GM18517 (cell line): ENCODE results near the gene SLC15A3.
"Not testable (repeated sequence)": the region's sequence is repeated elsewhere in the genome, so short reads cannot be mapped to it uniquely, and the experiment has no call there.

Experiments used
- ATAC-seq: cut with Tn5 transposase; IDR thresholded peaks from one replicate; pipeline ENCODE4 v1.9.1; 2021; ENCODE audit warnings: mild to moderate bottlenecking, moderate library complexity; ENCODE audit not compliant: unreplicated experiment

Gene SLC15A3

DNA sequence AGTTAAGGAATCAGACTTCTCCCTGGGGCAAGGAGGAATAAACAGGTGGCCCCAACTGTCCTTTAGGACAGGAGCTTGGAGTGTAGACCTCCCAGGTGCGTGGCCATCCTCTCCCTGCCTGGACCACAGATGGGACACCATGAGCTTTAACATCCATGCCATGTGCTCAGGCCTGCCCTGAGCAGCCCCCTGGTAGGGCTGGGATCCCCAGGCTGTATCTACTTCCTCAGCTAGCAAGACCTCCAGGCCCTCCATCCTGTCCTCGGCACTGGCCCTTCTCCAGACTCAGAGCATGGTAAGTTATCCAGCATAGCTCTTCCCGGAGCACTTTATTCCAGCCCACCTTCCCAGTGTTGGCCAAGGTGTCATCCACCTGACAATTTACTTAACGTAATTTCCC, 25.2 kb upstream of the SLC15A3 start:
- ATAC-seq, result no peak

DNA sequence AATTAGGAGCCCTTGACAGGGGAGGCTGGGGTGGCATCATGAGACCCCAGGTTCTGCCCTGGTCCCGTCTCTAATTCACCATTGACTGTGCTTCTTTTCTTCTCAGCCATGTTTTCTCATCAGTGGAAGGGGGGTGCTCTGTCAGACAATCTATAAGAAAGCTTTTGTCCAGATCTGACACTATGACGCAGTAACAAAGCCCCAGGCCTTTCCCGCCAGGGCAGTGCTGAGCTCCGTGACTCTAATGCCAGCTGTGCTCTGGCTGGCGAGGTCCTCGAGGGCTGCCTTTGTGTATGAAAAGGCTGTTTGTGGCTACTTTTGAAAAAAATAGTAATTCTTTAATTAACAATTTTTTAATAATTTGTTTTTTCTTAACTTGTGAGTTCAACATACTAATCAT, 22.8 kb upstream of the SLC15A3 start:
- ATAC-seq, result no peak

DNA sequence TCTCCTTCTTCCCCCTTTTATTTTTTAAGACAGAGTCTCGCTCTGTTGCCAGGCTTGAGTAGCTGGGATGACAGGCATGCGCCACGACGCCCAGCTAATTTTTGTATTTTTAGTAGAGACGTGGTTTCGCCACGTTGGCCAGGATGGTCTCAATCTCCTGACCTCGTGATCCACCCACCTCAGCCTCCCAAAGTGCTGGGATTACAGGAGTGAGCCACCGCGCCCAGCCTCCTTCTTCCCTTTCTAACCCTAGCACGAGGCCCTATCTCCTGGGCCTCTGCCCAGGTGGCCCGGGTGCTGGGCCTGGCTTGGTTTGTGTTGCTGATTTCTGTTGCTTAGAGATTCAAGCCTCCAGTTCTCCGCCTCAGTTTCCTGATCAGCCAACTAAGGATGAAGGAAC, 22.3 kb upstream of the SLC15A3 start:
- ATAC-seq, result not testable (repeated sequence)

DNA sequence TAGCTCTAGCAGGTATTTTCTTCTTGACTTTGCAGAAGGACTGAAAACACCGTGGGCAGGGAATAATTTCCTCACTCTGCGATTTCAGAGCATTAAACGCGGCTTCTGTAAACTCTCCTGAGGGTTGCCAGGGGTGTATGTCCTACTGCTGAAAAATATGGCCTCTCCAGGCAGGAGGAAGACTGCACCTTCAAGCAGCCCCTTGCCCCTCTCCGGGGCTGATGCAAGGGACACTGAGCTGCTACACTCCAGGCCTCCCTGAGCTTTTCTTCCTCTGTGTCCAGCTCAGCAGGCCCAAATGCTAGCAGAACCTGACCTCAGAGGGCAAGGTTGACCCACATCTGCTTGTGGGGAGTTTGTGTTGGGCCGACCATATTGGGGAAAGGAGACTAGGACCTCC, 21.7 kb upstream of the SLC15A3 start:
- ATAC-seq, result no peak

DNA sequence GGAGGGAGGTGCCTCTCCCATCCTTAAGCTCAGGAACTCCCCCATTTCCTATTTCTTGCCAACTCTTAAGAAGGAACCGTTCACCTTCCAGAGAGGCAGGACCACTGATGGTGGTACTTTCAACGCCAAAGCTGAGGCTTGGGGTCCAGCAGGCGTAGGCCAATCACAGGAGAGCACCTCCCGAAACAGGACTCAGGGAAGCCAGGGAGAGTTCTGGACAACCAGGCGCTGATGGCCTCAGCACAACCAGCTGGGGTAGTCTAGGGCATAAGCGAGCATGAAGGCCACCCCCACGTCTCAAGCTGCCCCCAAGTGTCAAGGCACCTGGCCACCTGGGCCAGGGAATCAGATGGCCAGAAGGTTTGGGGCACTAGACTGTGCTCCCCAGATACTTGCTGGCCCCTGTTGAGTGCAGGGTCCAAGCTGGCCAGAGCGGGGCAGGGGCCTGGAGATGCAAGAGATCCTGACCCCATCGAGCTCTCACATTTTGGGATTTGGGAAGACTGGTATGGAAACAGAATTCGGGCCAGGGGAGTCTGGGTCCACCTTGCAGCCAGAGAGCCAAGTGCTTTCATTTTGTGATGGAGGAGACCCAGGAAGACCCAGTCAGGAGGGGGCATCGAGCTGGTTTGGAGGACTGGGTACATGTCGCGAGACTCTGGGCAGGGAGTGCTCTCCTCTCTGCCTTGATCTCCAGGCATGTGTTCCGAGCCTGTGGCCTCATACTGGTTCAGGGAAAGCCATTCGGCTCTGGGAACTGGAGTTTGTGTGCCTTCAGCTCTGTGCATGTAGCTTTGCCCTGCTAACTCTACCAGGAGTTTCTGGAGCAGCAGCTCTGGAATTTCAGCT, 20.4 kb upstream of the SLC15A3 start:
- ATAC-seq, result no peak

DNA sequence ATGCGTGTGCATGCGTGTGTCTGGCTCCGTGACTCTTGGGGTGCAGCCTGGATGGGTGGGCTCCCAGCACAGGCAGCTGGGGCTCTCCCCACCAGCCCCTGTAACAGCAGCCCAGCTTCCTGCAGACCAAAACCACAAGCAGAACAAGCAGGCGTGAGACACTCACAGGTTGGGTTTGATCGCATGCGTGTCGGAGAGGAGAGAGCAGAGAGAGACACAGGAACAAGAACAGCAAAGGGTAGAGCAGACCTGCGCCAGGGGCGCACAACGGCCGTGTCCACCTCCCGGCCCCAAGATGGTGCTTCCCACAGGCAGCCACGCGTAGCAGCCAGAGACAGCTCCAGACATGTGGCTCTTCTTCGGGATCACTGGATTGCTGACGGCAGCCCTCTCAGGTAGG, 19.5 kb upstream of the SLC15A3 start, which contains the start of gene CD6:
CD6 (plus strand) TSS at position 161 of the 400 bp plus-strand sequence; CDS start at position 347, 186 bp downstream.
- no peak for ATAC-seq

DNA sequence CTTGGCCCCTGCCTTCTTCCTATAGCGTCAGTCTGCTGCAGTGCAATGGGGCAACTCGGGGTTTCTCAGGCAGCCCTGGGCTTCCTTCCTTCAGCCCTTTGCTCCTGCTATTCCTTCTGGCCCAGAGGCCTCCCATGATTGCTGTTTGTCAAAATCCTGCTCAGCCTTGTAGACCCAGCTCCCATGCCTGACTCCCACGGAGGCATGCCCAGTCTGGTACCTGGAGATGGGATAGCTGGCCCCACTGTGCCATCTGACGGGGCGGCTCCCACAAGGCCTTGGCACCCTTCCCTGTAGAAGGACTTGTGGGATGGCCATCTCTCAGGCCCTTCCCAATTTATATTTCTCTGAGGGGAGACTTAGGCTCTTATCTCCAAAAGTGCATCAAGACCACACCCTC, 18.9 kb upstream of the SLC15A3 start:
- ATAC-seq, result no peak

DNA sequence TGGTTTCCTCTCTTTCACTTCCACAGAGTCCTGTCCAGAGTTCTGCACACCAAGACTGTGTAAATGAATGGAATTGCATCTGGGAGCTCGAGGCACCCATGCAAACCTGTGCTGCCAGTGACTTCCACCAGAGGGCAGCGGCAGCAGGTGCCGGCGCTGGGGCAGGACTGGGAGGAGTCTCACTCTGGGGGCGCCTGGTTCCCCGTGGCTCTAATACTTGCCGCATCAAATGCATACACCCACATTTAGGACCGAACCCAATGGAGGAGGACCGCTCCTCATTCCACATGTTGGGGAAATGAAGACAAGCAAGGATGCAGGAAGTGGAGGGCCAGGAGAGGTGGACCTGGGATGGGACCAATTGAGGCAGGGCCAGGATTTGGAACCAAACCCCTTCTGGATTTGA, 18.4 kb upstream of the SLC15A3 start:
- ATAC-seq, result no peak

DNA sequence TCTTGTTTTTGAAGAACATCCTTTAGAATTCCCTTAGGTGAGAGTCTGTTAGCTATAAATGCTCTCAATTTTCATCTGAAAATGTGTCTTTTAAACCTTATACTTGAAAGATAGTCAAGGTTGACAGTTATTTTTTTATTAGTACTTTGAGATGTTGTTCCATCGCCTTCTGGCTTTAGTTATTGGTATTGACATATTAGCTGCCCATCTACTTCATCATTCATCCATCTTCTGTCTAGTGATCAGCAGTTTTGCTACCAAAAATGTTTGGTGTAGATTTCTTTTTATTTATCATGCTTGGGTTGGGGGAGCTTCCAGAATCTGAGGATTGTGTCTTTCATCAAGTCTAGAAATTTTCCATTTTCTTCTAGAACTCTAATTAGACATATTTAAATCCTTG, 16.2 kb upstream of the SLC15A3 start:
- ATAC-seq, result no peak

DNA sequence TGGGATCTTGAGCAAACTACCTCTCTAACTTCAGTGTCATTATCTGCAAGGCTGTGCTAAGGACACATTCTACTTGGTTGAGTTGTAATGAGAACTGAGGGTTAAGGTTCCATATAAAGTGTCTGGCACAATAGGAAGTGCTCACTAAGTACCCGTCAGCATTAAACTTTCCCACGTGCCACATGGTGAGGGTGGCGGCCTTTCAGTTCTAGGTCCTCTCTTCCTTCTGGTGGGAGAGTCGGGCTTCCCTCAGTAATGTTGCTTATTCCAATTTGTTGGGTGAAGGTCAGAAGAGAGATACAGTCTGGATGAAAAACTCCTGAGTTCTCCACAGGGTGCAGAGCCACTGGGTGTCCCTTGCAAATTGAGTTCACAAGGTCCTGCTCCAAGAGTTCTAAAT, 14.9 kb upstream of the SLC15A3 start:
- ATAC-seq, result no peak

DNA sequence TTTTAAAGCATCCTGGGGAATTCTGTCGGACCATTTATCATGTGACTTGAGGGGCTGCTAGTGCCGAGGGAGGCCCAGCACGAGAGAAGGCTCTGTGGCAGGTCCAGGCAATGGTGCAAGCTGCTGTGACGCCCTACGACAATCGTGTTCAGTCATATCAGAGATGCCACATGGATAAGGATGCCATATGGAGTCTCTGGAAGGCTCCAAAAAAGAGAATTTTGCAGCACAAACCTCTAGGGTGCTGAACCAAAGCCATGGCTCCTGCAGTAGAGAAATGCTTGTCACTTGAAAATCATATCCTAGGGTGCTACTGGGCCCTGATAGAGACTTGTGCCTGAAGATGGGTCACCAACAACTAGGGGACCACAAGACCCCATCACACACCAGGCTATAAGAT, 12.8 kb upstream of the SLC15A3 start:
- ATAC-seq, result no peak

DNA sequence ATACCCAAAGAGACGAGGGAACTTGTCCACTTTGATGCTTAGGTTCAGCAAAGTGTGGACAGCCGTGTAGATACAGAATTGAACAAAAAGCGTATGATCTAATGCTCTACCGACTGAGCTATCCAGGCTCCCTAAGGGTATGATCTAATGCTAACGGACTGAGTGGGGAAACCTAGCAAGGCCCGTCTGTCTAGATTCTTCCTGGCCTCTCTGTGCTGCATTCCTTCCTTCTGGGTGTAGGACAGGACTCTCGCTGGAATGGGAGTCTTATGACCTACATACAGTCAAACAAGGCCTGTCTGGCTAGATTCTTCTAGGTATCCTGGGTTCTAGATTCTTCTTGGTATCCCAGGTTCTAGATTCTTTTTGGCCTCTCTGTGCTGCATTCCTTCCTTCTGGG, 8.4 kb upstream of the SLC15A3 start:
- no peak for ATAC-seq

DNA sequence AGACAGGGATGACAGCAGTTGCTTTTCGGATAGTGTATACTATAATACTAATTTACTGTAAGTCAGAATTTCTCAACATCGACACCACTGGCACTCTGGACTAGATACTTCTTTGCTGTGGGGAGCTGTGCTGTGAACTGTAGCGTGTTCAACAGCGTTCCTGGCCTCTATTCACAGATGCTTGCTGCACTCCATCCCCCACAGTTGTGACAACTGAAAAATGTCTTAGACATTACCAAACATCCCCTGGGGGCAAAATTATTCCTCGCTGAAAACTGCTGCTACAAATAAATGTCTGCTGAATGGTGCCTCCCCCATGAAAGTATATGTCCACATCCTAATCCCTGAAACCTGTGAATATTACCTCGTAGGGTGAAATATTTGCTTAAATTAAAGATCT, 7.5 kb upstream of the SLC15A3 start:
- ATAC-seq, result no peak

DNA sequence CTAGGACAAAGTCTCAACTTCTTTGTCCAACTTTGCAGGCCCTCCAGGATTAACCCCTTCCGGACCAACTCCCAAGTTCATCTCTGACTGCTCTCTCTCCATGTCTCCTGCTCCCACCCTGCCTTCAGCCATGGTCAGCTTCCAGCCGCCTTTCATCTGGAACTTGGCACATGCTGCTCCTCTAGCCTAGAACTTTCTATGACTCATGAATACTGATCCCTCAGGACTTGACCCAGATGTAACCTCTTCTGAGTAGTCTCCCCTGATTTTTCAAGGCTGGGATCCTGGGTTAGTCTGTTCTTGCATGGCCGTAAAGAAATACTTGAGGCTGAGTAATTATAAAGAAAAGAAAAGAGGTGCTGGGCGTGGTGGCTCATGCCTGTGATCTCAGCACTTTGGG, 5.2 kb upstream of the SLC15A3 start:
- no peak for ATAC-seq

DNA sequence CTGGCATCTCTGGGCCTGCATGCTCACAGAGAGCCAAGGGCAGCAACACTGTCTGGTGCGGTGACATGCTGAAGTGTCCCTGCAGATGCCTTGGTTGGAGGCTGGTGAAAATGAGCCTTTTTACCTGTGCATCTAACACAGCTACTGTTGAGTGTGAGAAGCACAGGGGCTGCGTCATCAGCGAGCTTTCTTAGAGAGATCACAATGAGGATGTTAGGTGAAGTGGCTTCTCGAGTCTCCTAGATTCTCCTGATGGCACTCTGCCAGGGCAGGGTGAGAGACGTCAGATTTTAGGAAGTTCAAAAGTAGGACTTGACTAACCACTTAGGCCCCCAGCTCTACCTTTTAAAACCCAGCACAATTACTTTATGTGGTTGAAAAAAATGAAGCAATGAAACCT, 3.6 kb upstream of the SLC15A3 start:
- no peak for ATAC-seq

DNA sequence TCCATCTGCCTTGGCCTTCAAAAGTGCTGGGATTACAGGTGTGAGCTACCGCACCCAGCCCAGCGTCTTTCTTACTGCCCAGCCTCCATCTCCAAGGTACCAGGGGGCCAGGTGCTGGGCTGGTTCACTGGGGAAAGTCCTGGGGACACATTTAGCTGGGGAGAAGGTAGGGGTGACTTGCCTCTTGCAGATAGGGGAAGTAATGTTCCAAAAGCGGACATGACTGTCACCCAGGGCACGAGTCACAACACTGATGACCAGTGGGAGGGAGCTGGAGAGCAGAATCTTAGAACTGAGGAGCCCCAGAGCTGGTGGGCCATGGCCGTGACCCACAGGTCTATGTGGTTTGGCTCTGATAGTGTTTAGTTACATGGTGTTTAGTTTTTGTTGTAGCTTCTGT, 2.4 kb upstream of the SLC15A3 start:
- ATAC-seq, result no peak

DNA sequence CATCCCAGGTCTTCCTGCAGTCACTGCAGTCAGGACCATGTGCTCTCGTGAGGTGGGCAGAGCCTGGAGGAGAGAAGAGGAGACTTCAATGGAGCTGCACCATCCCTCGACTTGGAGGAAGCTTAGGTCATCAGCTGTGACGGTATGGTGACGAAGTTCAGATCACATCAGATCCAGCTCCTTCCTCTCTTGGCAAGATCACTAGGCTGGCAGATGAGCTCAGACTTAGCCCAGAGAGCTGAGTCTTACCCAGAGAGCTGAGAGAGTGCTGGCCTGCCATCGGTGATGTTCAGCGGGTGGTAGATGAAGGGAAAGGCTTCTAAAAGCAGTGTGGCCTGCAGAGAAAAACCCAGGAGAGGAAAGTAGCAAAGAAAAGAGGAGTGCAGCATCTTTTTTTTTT, 1.8 kb upstream of the SLC15A3 start:
- ATAC-seq, result no peak

DNA sequence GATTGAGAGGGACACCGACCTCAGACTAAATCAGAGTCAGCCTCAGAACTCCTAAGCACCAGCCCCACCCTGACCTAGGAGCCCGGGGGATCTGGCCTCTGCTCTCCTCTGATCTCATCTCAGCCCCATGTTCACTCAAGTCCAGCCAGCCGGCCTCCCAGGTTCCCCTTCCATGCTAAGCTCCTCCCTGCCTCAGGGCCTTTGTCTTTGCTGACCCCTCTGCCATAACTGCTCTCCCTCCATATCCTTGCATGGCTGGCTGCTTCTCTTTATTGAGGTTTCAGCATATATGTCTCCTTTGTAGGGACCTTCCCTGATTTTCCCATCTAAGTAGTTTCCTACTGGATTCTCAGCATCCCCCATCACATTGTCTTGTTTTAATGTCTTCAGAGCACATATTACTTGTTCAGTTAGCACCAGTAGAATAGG, 780 bp upstream of the SLC15A3 start:
- ATAC-seq, result no peak

DNA sequence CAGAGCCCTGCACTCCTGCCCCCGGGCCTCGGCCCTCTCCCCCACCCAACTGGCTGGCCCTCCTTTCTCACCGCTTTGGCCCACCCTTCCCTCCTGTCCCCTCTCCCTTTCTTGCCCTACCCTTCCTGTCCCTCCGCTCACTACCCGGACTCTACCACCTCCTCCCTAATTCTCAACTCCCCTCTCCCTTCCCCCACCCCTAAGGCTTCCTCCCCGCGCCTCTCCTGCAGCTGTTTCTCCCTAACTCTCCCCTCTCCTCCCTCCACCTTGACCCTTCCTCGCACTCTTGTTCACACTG, 421 bp downstream of the SLC15A3 start:
- no peak for ATAC-seq

DNA sequence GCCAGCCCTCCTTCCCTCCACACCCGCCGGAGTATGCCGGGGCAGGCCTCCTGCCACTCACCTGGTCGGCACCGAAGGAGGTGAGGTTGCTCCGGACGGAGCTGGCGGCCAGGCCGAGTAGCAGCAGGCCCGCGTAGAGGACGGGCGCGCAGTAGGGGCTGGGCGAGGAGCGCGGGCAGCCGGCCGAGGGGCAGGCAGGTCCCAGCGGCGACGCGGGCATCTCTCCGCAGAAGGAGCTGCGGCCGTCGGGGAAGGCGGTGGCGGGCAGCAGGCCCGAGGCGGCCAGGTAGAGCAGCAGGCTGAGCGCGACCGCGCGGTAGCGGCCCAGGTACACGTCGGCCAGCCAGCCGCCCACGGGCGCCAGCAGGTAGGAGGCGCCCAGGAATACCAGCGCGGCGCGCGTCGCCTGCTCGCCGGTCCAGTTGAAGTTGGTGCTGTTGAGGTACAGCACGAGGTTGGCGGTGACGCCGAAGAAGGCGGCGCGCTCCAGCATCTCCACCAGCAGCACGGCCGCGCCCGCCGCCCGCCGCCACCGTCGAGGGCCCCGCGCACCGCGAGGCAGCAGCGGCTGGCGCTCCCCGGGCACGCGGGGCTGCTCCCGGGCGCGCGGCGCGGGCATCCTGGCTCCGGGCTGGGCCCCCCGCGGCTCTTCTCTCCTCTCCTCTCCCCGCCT, 907 bp downstream of the SLC15A3 start:
- no peak for ATAC-seq

DNA sequence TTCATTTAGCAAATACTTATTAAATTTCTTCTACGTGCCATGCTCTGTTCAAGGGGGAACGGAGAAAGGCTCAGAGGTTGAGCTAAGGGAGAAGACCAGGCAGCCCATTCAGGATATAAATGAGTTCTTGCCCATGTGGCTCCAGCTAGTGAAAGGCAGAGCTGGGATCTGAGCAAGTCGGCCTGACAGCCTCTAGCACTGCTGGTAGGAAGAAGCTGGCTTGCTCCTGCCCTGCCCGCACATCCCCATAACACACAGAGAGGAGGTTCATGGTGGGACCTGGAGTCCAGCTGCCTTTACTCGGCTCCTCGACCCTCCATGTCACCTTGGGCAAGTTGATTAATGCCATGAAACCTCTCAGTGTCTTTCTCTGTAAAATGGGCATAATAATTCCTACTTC, 2.0 kb downstream of the SLC15A3 start:
- no peak for ATAC-seq

DNA sequence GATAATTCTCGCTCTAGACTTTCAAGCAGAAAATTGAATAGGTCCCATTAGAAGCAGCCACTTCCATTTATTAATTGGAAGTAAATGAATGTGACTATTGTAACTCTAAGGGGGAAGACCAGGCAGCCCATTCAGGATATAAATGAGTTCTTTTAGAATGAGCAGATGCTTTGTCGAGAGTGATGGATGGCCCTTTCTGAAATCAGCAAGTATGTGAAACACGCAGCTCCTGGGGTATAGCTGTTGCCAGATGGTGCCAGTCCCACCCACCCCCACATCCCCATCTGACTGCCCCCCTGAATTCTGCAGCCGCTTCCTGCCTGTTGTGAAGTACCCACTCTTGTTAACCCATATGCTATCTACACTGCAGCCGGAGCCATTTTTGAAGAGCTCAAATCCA, 3.7 kb downstream of the SLC15A3 start:
- ATAC-seq, result no peak

DNA sequence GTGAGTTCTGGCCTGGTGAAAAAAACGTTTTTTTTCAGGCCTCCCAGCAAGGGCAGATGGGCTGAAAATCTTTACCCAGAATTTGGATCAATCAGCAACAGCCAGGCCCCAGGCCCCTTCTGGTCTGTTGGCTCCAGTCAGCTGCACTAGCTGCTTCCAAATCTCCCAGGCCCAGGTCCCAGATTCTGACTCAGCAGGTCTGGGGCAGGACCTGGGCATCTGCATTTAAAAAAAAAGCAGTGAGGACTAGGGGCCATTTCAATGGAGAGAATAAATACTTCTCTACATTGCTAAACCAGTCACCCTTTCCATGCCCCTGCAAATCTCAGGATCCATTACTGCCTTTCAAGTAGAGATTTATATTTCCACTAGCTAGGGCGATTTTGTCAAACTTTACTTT, 4.3 kb downstream of the SLC15A3 start:
- ATAC-seq, result no peak
